NT2/D1 (cell line): Measurements from ENCODE around the gene TNFAIP2.

ENCODE experiments used
- DNase-seq: peaks from one replicate; pipeline ENCODE4 v3.0.0-alpha.2; 2011; ENCODE audit warnings: low read depth, low spot score
- H3K27me3 ChIP-seq: 2 replicates; pipeline ENCODE4 v1.6.0; 2011; ENCODE audit warnings: mild to moderate bottlenecking; ENCODE audit not compliant: insufficient read length, insufficient read depth
- H3K36me3 ChIP-seq: 2 replicates; pipeline ENCODE4 v1.6.1; 2011; ENCODE audit warnings: mild to moderate bottlenecking, low read length, mixed read lengths; ENCODE audit not compliant: insufficient read depth, insufficient read length
- H3K4me1 ChIP-seq: 2 replicates; pipeline ENCODE4 v1.5.1; 2011; ENCODE audit not compliant: insufficient read depth, insufficient read length
- H3K4me3 ChIP-seq: 2 replicates; pipeline ENCODE4 v1.5.1; 2011; ENCODE audit warnings: low read depth; ENCODE audit not compliant: insufficient read length
- H3K9ac ChIP-seq: 2 replicates; pipeline ENCODE4 v1.6.0; 2011; ENCODE audit warnings: low read depth; ENCODE audit not compliant: insufficient read length
- H3K9me3 ChIP-seq: 2 replicates; pipeline ENCODE4 v1.5.1; 2011; ENCODE audit warnings: mild to moderate bottlenecking, low read length; ENCODE audit not compliant: insufficient read depth
- SUZ12 ChIP-seq: IDR thresholded peaks from 2 replicates; pipeline ENCODE4 v1.6.1; 2011; ENCODE audit not compliant: insufficient read length, insufficient read depth; ENCODE audit errors: extremely low read depth
- YY1 ChIP-seq: IDR thresholded peaks from 2 replicates; pipeline ENCODE4 v1.6.1; 2011; ENCODE audit not compliant: insufficient read length, insufficient read depth
- ZNF274 ChIP-seq: IDR thresholded peaks from 2 replicates; pipeline ENCODE4 v1.6.1; 2011; ENCODE audit warnings: mild to moderate bottlenecking, low read depth, low read length

TNFAIP2 gene

GRCh38 chr14:103155826-103156394, 32.6 kb downstream of the TNFAIP2 start:
- H3K27me3 ChIP-seq: no peaks in the 10 kb centered on the region
- H3K4me1 ChIP-seq: peaks cover 6% of the 10 kb centered on the region
- no peak overlapping the region for H3K9ac ChIP-seq
- no peaks in the 10 kb centered on the region for H3K36me3 ChIP-seq
- H3K9me3 ChIP-seq: no peaks in the 10 kb centered on the region
- no peak for TF ChIP-seq ZNF274
- TF ChIP-seq YY1: no peak
- TF ChIP-seq SUZ12: no peak
- DNase-seq: no peak
- H3K4me3 ChIP-seq: no peak overlapping the region

GRCh38 chr14:103156651-103157378, 33.6 kb downstream of the TNFAIP2 start:
- Histone ChIP-seq H3K4me3 (no peak overlapping the region), H3K9ac (no peak overlapping the region), H3K27me3 (no peaks in the 10 kb centered on the region), H3K36me3 (no peaks in the 10 kb centered on the region), H3K4me1 (peaks cover 6% of the 10 kb centered on the region), H3K9me3 (no peaks in the 10 kb centered on the region)
- no peak for DNase-seq
- TF ChIP-seq YY1: no peak
- no peak for TF ChIP-seq ZNF274
- no peak for TF ChIP-seq SUZ12

GRCh38 chr14:103157969-103158368, 34.7 kb downstream of the TNFAIP2 start:
- no peak for DNase-seq
- Histone ChIP-seq H3K4me1 (peaks cover 6% of the 10 kb centered on the region), H3K4me3 (no peak overlapping the region), H3K36me3 (no peaks in the 10 kb centered on the region), H3K27me3 (no peaks in the 10 kb centered on the region), H3K9ac (no peak overlapping the region), H3K9me3 (peaks cover 10% of the 10 kb centered on the region; the same call in 1 of the 2 replicates)
- TF ChIP-seq YY1 (no peak), ZNF274 (no peak), SUZ12 (no peak)

GRCh38 chr14:103158688-103159087, 35.4 kb downstream of the TNFAIP2 start:
- peaks cover 6% of the 10 kb centered on the region for H3K4me1 ChIP-seq
- H3K4me3 ChIP-seq: no peak overlapping the region
- no peaks in the 10 kb centered on the region for H3K27me3 ChIP-seq
- DNase-seq: no peak
- no peak for TF ChIP-seq YY1
- TF ChIP-seq SUZ12: no peak
- TF ChIP-seq ZNF274: no peak
- no peaks in the 10 kb centered on the region for H3K36me3 ChIP-seq
- H3K9me3 ChIP-seq: peaks cover 10% of the 10 kb centered on the region; the same call in 1 of the 2 replicates
- no peak overlapping the region for H3K9ac ChIP-seq

- peak; percentile 25 for DNase-seq
- Histone ChIP-seq H3K9me3 (peaks cover 10% of the 10 kb centered on the region; the same call in 1 of the 2 replicates), H3K9ac (no peak overlapping the region), H3K4me1 (peaks cover 9% of the 10 kb centered on the region), H3K27me3 (no peaks in the 10 kb centered on the region), H3K36me3 (no peaks in the 10 kb centered on the region), H3K4me3 (no peak overlapping the region)
- TF ChIP-seq ZNF274 (no peak), YY1 (no peak), SUZ12 (no peak)
These were observed 37.2 kb downstream of the TNFAIP2 start for GRCh38 chr14:103160321-103161053.

GRCh38 chr14:103161054-103161397, 37.8 kb downstream of the TNFAIP2 start:
- TF ChIP-seq SUZ12: no peak
- no peak for TF ChIP-seq ZNF274
- TF ChIP-seq YY1: no peak
- no peaks in the 10 kb centered on the region for H3K27me3 ChIP-seq
- peaks cover 7% of the 10 kb centered on the region for H3K4me1 ChIP-seq
- peaks cover 10% of the 10 kb centered on the region; the same call in 1 of the 2 replicates for H3K9me3 ChIP-seq
- no peak for DNase-seq
- no peak overlapping the region for H3K9ac ChIP-seq
- H3K36me3 ChIP-seq: no peaks in the 10 kb centered on the region
- no peak overlapping the region for H3K4me3 ChIP-seq

- no peak overlapping the region for H3K9ac ChIP-seq
- H3K4me1 ChIP-seq: peaks cover 3% of the 10 kb centered on the region
- no peak overlapping the region for H3K4me3 ChIP-seq
- peaks cover 10% of the 10 kb centered on the region; the same call in 1 of the 2 replicates for H3K9me3 ChIP-seq
- no peak for TF ChIP-seq ZNF274
- no peak for TF ChIP-seq SUZ12
- TF ChIP-seq YY1: no peak
- no peak for DNase-seq
- no peaks in the 10 kb centered on the region for H3K36me3 ChIP-seq
- H3K27me3 ChIP-seq: no peaks in the 10 kb centered on the region
These were observed 39.9 kb downstream of the TNFAIP2 start for GRCh38 chr14:103163199-103163598.
